HG02642 (cell line): ENCODE data around the gene CLDN34.

ENCODE experiments used
- ATAC-seq: cut with Tn5 transposase; IDR thresholded peaks from one replicate; pipeline ENCODE4 v1.9.1; 2021; ENCODE audit warnings: mild to moderate bottlenecking; ENCODE audit not compliant: unreplicated experiment, poor library complexity

Gene CLDN34

DNA sequence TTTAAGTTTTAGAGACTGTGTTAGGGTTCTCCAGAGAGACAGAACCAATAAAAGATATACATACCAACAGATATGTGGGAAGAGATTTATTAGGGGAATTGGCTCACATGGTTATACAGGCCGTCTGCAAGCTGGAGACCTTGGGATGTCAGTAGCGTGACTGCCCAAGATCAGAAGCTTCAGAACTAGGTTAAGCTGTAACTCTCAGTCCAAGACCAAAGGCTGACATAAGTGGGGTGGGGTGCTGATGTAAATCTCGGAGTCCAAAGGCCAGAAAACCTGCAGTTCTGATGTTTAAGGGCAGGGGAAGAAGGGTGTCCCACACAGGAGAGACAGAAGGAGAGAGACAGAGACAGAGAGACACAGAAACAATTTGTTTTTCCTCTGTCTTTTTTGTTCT lies 10.5 kb downstream of the CLDN34 start:
- no peak for ATAC-seq

DNA sequence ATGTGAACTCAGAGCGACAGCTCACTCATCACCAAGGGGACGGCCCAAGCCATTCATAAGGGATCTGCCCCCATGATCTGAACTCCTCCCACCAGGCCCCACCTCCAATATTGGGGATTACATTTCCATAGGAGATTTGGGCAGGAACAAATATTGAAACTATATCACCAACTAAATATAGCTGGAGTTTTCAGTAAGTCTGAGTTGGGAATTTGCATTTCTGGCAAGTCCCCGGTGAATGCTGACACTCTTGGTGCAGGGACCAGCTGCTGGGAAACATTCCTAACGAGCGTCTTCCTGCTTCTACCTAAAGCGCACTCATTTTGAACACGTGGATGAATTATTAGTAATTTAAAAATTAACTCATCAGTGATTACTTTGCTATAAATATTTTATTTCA lies 13.2 kb downstream of the CLDN34 start:
- ATAC-seq: no peak

DNA sequence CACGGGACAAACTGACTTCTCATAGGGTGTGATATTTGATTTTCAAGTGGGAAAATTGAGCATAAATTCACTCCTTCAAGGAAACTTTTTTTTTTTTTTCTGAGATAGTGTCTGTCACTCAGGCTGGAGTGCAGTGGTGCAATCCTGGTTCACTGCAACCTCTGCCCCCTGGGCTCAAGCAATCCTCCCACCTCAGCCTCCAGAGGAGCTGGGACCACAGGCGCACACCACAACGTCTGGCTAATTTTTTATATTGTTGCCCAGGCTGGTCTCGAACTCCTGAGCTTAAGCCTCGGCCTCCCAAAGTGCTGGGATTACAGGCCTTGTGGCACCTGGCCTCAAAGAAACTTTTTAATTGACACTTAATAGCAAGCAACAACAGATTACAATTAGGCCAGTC lies 13.8 kb downstream of the CLDN34 start:
- no peak for ATAC-seq

DNA sequence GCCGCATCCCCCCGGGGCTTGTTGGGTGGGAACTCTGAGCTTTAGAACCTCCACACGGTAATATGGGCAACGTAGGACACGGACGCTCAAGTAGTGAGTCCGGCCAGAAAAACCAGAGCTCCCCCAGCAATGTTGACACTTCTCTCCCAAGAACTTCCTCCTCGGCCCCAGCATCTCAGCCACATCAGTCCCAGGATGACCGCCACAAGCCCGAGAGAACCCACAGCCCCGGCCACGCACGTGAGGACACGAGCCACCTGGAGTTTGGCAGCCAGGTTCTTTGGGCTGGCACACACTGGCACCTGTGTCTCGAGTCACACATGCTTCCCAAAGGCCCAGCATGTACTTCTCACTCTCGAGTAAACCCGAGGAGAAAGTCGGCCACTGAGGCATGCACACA lies 16.3 kb downstream of the CLDN34 start:
- no peak for ATAC-seq

DNA sequence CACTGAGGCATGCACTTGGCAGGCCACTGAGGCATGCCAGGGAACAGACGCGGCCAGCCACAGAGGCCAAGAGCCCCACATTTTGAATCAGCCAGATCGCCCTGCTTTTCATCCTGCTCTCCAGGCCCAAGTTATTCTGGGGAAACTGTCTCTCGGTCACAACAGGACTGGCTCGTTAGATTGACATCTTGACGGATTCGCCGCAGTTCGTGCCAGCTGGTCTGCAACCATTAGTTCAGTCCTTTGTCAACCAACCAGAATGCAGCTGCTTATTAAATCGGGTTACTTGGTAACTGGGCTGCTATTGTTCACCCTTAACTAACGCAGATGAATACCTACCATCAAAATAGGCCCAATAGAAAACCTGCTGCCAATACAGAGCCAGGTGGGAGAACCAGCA lies 16.7 kb downstream of the CLDN34 start:
- no peak for ATAC-seq

DNA sequence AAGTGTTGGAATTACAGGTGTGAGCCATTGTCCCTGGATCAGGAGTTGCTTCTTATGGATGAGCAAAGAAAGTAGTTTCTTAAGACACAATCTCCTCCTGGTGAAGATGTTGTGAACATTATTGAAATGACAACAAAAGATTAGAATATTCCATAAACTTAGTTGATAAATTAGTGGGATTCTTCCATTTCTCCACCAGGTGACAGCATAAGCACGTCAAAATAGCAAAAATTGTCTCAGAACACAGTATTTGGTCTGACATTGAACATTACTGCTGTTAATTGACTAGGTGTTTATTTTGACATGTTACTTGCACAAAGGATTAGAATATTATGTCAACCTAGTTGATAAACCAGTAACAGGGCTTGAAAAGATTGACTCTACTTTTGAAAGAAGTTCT lies 21.6 kb downstream of the CLDN34 start:
- no peak for ATAC-seq

DNA sequence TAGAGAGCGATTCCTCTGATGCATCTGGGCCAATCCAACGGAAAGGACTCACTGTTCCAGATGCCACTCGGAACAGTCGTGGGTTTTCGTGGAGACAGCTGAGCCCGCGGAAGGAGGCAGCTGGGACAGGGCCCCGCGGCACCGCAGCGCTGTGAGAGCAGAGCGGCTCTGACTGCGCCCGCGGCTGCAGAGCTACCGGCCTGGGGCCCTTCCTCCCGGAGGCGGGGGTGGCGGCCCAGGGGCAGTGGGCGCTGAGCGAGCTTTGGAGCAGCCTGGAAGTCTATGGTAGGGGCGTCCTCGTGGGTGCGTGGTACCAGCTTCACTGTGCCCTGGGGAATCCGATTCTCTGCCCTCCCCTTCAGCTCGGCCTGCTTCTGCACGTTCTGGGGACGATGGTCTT lies 24.9 kb downstream of the CLDN34 start:
- no peak for ATAC-seq

DNA sequence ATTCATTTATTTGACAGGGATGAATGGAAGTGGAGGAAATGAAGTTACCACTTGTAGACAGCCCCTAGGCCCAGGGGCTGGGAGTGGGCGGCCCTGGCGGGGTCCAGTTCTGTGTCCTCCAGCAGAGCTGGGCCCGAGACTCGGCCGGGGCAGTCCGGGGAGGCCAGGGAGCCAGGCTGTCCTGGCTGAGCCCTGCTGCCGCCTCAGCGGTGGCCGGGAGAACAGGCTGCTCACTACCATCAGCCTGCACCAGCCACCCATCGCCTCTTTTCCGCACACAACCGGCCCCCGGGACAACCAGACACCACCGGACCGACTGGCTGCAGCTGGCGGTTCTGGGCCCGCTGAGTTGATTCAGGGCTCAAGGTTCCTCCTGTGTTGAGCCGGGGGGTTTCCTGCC lies 25.6 kb downstream of the CLDN34 start:
- ATAC-seq: no peak

DNA sequence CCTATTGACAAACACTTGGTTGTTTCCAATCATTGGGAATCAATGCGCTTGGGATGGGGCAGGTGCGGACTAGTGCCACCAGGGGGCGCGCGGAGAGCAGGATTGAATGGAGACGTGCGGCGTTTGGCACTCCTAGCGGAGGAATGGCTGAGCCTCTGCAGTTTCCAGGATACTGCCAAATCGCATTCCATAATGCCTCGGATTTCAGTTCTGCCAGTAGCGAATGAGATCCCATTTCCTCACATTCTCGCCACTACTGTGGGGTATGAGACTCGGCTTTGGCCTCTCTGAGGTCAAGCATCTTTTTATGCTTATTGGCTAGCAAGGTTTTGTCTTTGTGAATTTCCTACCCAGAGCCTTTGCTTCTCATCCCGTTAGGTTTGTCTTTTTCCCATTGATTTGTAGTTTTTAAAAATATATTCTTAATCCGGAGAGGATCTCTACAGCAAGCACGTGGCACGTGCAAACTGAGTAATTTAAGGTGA lies 28.7 kb downstream of the CLDN34 start:
- peak; percentile 70 for ATAC-seq

DNA sequence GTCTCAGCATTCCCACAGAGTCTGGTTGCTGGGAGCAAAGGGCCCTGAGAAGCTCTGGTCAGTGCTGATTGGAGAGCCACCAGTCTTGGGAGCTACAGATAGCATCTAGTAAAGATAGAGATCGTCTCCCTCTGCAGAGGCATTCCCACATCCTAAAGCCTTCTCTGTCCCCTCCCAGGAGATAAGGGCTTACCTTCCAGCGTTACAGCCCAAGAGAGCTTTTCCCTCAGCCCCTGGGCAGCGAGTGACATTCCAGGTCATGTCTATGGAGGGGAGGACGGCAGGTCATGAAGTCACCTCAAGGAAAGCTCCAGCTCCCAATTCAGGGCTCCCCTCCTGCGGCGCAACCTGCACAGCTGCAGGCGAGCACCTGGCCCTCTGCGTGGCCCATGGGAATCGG lies 29.9 kb downstream of the CLDN34 start:
- ATAC-seq: no peak

DNA sequence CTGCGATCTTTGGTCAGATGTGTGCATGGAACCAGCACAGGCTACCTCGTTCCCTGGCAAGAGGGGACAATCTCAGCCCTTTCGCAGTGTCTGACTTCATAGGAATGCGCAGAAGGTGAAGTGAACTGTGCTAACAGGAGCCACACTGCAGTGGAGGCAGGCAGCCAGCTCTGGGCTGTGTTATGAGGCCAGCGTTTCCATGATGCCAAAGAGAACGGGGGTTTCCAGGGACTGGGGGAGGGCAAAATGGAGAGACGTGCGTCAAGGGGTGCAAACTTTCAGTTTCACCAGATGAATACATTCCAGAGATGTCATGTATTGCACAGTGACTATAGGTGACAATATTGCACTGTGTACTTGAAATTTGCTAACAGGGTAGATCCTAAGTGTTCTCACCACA lies 30.4 kb downstream of the CLDN34 start:
- ATAC-seq: no peak

DNA sequence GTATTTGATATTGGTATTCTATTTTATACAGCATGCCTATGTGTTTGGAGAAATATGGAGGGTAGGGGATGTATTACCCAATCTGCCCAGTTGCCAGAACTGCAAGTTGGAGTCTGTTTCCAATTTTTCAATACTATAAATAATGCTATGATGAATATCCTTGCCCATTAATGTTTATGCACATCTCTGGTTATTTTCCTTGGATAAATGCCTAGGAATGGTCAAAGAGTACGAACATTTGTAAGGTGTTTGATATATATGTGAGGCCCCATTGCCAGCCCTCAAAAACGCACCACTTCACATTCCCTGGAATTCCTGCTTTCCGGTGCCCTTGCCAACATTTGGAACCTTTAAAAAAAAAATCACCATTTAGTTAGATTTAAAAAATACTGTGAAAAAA lies 34.3 kb downstream of the CLDN34 start:
- no peak for ATAC-seq

DNA sequence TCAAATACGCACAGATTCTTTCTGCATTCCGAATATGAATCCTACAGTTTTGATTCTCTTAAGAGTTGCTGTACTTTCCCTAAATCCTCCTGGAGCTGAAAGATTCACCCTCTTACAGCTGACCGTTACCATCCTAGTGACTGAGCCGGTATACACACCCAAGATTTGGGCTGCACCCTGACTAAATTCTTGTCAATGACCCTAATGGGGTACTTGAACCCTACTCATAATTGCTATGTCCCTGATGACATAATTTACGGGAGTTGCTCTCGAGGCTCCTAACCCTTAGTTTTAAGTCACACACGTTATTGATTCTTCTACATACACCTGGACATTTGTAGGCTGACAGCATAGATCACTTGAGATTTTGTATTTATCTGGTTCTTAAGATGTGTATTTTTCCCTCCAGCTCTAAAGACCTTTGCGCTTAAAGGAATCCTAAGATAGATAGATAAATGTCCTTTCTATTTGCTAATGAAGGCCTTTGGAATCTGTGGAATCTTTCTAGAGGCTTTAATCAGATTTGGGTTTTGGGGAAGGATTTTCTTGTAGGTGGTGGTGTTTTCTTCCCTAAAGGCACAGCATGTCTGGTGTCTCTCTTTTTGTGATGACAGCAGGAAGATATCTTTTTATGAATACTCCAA lies 37.8 kb downstream of the CLDN34 start:
- no peak for ATAC-seq

DNA sequence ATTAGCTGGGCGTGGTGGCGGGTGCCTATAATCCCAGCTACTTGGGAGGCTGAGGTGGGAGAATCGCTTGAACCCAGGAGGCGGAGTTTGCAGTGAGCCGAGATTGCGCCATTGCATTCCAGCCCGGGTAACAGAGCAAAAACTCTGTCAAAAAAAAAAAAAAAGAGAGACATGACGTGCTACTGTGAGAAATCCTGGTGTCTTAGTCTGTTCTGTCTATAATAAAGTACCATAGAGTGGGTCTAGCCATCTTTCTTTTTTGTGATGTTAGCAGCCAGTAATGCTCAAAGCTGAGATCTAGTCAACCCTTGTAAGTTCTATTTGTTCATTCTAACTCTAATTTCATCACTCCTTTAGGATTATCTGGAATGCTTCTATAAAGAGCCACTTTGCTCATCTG lies 38.9 kb downstream of the CLDN34 start:
- no peak for ATAC-seq

DNA sequence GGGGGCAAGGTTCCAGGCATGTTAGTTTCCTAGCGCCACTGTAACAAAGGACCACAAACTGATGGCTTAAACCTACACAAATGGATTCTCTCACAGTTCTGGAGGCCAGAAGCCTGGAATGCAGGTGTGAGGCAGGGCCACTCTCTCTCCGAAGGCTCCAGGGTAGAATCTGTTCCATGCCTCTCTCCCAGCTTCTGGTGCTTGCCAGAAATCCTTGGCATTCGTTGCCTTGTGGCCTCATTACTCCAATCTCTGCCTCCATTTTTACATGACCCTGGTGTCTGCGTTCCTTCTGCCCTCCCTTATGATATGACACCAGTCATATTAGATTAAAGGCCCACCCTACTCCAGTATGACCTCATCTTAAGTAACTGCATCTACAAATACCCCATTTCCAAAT lies 39.6 kb downstream of the CLDN34 start:
- no peak for ATAC-seq

DNA sequence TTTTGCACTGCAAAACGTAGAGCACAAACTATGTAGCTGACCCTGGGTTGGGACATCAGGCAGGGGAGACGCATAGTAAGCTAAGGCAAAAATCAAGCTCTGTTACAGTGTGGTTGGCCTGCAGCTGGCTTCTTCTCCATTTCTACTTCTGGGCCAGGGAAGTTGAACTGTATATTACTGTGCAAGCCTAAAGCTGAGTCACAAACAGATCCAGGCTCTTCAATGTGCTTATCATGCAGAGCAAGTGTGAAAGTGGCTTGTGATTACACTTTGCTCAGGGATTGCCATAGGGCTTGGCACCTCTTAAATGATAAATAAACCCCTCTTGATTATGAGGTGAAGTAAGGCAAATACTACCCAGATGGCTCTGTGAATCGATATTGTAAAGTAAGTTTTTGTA lies 40.5 kb downstream of the CLDN34 start:
- ATAC-seq: no peak

DNA sequence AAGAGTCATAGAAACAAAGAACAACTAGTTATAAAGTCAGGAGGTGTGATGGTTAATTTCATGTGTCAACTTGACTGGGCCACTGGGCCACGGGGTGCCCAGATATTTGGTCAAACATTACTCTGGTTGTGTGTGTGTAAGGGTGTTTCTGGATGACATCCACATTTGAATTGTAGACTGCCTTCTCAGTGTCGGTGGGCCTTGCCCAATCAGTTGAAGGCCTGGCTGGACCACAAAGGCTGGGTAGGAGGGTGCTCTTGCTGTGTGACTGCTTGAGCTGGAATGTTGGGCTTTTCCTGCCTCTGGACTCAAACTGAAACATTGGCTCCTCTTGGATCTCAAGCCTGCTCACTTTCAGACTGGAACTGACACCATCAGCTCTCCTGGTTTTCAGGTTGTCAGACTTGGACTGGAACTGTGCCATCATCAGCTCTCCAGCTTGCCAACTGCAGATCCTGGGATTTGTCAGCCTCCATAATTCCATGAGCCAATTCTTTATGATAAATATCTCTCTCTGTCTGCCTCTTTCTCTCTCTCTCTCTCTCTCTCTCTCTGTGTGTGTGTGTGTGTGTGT lies 41.4 kb downstream of the CLDN34 start:
- no peak for ATAC-seq

DNA sequence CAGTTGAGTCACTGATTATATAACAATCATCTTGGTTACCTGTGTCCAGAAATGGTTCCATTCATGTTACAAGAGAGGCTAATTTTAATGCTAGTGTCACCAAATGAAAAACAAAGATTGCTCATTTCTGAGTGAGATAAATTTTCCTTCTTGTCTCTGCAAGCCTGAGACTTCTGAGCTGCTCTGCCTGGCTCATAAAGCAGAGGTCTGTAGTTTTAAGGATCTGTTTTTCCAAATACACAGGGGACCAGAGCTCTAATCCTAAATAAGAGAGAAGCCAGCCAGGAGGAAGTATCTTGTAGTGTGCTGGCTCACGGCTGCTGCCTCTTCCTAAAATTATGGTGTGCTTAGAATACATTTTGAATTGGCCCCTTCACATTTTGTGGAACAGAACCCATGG lies 42.6 kb downstream of the CLDN34 start:
- ATAC-seq: no peak

DNA sequence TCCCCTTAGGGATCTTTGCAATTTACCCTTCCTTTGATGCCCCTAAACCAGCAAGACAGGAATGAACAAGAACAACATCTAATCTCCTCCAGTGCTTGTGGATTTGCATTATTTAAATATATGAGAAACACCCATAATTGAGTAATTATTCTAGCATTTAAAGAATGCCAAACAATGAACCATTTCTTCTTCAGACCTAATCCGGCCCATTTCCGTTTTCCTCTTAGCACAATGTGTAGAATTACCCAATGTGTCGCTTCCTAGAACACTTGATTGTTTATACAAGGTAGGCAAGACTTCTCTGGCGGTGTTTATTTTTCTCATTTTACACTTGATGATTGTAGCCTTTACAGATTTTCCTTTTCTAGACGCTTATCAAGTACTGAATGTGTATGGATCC lies 43.5 kb downstream of the CLDN34 start:
- ATAC-seq: no peak

DNA sequence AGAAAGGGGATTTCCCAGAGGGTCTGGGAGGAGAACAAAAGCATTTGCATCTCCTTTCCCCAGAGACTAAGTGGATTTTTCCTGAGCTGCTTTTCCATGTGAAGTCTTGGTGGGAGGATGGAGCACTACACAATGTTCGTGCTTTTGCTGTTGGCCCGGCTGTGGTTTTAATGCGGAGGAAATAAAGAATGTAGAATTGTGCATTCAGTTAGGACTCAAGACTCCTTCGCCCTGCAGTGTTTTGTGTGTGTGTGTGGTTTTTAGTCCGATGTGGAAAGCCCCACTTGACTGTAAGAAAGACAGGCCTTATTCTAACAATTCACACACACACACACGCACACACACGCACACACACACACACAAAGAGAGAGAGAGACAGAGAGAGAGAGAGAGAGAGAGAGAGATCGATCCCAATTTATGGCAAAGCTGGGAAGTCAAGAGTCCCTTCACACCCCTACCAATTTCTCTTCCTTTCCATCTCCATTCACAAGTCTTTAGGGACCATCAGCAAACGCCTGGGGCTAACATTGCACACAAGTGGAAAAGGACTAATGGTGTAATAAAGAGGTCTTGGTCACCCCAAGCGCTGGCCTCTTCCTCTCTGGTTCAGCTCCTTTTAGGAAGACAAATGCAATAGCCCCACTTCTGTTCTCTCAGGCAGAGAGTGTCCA lies 44.2 kb downstream of the CLDN34 start:
- ATAC-seq: no peak

DNA sequence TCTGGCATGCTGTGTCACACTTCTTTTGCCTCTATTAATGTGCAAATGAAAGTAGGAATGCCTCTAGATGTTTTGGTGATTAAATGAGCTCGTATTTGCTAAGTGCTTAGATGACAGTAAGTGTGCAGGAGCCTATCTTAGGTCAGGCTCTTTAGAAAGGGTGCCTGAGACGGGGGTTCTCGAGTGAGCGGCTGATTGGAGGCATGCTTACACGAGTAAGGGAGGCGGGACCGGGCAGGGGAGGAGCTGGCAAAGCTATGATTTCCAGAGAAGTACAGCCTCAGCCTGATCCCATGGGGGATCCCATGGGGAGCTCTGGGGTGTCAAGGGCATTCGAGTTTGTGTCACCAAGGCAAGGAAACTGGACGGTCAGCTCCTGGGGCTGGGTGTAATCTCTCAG lies 44.8 kb downstream of the CLDN34 start:
- no peak for ATAC-seq
